HG03175 (cell line): ENCODE data around the gene C9.
"Not testable (repeated sequence)": the region's sequence is repeated elsewhere in the genome, so short reads cannot be mapped to it uniquely, and the experiment has no call there.

Source experiments
- ATAC-seq: cut with Tn5 transposase; IDR thresholded peaks from one replicate; pipeline ENCODE4 v1.9.1; 2021; ENCODE audit warnings: mild to moderate bottlenecking, moderate library complexity; ENCODE audit not compliant: unreplicated experiment

Gene C9

GRCh38 chr5:39333104-39333503, 31.2 kb downstream of the C9 start:
- ATAC-seq = no peak

GRCh38 chr5:39331861-39332381, 32.4 kb downstream of the C9 start:
- ATAC-seq = no peak

- no peak for ATAC-seq
Observed at GRCh38 chr5:39328731-39329130, 35.6 kb downstream of the C9 start.

- no peak for ATAC-seq
Observed at GRCh38 chr5:39323542-39323941, 40.8 kb downstream of the C9 start.

DNA sequence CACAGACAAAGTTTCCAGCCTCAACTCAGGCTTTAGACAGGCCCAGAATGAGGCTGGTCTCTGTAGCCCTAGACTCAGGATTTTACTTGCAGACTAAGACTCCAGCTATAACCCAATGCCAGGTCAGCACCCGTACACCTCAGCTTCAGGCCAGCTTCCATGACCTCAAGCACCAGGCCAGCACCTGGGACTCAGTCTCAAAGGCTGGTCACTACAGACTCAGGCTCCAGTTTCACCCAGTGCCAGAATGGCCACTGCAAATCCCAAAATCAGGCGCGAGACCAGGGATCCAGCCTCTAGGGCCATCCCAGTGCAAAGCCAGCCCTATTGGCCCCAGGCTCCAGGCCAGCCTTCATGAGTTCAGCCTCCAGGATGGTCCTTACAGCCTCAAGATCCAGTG, 44.9 kb downstream of the C9 start:
- ATAC-seq = no peak

DNA sequence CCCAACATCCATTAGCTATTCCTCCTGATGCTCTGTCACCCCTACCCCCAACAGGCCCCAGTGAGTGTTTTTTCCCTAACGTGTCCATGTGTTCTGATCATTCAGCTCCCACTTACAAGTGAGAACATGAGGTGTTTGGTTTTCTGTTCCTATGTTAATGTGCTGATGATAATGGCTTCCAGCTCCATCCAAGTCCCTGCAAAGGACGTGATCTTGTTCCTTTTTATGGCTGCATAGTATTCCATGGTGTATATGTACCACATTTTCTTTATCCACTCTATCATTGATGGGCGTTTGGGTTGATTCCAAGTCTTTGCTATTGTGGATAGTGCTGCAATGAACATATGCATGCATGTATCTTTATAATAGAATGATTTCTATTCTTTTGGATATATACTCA, 47.8 kb downstream of the C9 start:
- not testable (repeated sequence) for ATAC-seq

GRCh38 chr5:39315995-39316394, 48.3 kb downstream of the C9 start:
- ATAC-seq = no peak

DNA sequence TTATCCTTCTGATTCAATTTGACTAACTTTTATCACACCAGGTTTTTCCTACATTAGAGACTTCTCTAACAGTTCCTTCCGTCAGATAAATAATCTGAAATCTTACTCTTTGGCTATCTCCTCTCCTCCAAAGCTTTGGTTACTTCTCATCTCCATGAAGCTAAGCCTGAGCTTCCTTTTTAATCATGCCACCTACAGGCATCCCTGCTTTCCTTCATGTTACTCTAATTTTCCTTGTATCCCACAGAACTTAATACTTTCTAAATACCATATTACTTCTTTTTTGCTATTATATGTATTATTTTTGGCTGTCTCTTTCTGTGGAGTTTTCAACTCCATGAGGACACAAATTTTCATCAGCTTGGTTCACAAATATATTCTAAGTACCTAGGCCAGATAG, 49.7 kb downstream of the C9 start:
- no peak for ATAC-seq

- ATAC-seq = no peak
Observed at GRCh38 chr5:39309534-39309933, 54.8 kb downstream of the C9 start.

DNA sequence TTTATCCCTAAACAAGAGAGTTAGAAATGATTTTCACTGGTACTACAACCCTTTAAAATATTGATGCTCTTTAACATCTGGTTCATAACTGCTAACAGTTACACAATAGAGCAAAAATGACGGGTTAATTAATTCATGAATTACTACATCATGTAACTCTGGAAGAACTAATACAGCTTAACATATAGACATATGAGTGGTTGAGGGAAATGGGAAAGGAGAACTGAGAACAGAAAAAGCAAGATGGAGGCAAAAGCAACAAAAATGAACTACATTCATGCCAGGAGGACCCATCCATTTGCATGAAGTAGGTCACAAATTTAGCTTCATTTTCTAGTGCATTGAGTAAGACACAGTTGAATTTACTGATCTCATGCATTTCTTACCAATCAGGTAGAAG, 61.8 kb downstream of the C9 start:
- ATAC-seq = no peak

- no peak for ATAC-seq
Observed at GRCh38 chr5:39301406-39301805, 62.9 kb downstream of the C9 start.

GRCh38 chr5:39299962-39300361, 64.3 kb downstream of the C9 start:
- no peak for ATAC-seq

DNA sequence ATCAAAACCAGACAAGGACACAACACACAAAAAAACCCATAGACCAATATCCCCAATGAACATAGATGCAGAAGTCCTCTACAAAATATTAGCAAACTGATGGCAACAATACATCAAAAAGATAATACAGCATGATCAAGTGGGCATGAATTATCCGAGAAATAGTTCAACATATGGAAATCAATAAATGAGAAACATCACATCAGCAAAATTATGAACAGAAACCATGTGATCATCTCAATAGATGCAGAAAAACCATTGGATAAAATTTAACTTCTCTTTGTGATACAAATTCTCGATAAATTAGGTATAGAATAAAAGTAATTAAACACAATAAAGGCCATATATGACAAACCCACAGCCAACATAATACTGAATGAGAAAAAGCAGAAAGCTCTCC, 69.6 kb downstream of the C9 start:
- no peak for ATAC-seq

DNA sequence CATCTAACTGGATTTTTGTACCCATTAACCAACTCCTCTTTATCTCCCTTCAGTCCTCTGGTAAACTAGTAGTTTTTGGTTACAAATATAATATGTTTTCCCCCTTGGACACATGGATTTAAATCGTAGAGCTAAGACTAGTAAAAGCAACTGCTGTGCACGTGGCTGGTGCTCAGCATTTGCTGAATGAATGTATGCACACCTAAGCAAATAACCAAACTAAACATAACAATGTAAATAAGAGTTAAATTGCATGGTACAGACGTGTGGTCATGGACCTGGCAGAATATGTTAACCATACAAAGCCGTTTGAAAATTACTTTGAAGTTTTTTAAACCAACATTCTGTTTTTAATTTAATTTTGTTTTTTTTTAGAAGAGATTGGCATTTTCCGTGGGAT, 79.7 kb downstream of the C9 start:
- ATAC-seq = no peak

DNA sequence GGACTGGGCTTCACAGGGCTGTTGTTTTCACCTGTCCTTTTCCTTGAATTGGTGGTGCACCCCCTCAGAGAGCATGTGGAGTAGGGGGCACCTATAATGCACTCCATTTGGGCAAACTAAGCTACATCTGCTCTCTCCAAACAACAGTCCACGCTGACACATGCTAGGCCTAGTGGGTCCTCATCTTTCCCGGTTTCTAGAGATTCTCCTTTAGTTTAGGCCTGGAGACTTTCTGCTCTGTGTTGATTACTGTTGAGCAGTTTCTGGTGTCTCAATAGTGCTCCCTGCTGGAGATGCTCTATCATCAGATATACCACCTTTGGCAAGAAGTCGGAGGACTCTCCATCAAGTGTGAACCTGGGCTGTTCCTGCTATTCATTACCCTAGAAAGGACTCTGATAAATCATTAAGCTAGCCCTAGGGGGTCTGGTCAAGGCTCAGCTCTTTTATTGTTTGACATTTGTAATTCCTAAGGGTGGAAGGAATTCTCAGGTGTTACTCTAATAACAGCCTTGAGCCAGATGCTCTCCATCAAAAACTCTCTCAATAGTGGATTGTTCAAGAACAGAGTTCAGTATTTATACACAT, 81.0 kb downstream of the C9 start:
- peak; percentile 95 for ATAC-seq

- no peak for ATAC-seq
Observed at GRCh38 chr5:39282561-39282960, 81.7 kb downstream of the C9 start.

DNA sequence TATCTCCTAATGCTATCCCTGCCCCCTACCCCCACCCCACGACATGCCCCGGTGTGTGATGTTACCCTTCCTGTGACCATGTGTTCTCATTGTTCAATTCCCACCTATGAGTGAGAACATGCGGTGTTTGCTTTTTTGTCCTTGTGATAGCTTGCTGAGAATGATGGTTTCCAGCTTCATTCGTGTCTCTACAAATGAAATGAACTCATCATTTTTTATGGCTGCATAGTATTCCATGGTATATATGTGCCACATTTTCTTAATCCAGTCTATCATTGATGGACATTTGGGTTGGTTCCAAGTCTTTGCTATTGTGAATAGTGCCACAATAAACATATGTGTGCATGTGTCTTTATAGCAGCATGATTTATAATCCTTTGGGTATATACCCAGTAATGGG, 88.4 kb downstream of the C9 start:
- ATAC-seq = not testable (repeated sequence)

DNA sequence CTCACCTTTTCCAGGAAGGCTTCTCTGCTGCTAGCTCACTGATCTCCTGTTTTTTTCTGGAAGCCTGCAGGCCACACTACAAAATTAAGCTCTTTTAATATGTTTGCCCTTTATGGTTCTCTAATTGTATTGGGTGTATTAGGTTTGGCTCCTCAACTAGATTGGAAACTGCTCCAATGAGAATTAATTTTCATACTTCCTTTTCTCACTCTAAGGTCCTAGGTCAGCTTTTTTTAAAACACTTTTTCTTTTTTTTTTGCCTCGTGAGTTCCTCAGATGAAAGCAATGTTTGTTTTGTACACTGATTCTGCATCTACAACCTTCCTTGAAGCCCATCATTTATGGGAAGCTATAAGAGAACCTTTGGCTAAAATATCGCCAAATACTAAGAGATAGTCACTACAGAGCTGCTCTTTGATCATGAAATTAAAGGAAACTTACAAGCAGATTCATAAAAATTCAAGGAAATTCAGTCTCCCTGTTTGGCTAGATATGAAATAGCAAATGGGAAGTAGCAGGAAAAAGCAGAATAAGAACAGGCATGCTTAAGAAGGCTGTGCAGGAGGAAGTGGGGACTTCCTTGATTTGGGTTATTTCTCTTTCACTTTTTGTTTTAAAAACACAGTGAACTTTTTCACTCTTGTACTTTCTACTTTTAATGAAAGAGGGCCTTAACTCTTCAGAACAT, 89.8 kb downstream of the C9 start:
- peak; percentile 68 for ATAC-seq

GRCh38 chr5:39273314-39273954, 90.9 kb downstream of the C9 start:
- ATAC-seq = no peak

GRCh38 chr5:39272869-39273231, 91.4 kb downstream of the C9 start:
- ATAC-seq = not testable (repeated sequence)

- ATAC-seq = peak; percentile 95
Observed at GRCh38 chr5:39270225-39270848, 94.0 kb downstream of the C9 start.

GRCh38 chr5:39267186-39267585, 97.1 kb downstream of the C9 start:
- no peak for ATAC-seq
